Stimulated activated naive CD8-positive, alpha-beta T cell treated with anti-CD3 and anti-CD28 coated beads, Interleukin-15, amount 100 ng/mL, for 72 hours (primary cell): ENCODE data around the gene PRMT5.
A peak's percentile ranks its signal among the peaks of the same experiment; 100 is the strongest.
"Not testable (repeated sequence)": the region's sequence is repeated elsewhere in the genome, so short reads cannot be mapped to it uniquely, and the experiment has no call there.

Experiments
- ATAC-seq: fragments of 150-1000 bp; cut with Tn5 transposase; 2 replicates; pipeline ENCODE4 v1.10.0; 2021; ENCODE audit warnings: mild to moderate bottlenecking, moderate library complexity
- DNase-seq, 2 donors: peaks; one replicate each; pipeline ENCODE4 v3.0.0; 2021 to 2022
- H3K27ac Mint-ChIP-seq, 2 donors: one replicate each; pipeline ENCODE4 v1.8.0; 2022; ENCODE audit warnings: mild to moderate bottlenecking in 2 of 2, mixed read lengths in 2 of 2, moderate library complexity in 2 of 2
- H3K27me3 Mint-ChIP-seq: one replicate; pipeline ENCODE4 v1.8.0; 2022; ENCODE audit warnings: mixed read lengths
- H3K4me1 Mint-ChIP-seq: one replicate; pipeline ENCODE4 v1.8.0; 2022; ENCODE audit warnings: mild to moderate bottlenecking, mixed read lengths
- H3K4me3 Mint-ChIP-seq, 2 donors: one replicate each; pipeline ENCODE4 v1.8.0; 2022; ENCODE audit warnings: mild to moderate bottlenecking in 2 of 2, mixed read lengths in 2 of 2, moderate library complexity in 1 of 2
- H3K9me3 Mint-ChIP-seq, 2 donors: one replicate each; pipeline ENCODE4 v1.8.0; 2022; ENCODE audit warnings: mixed read lengths in 2 of 2

The PRMT5 gene

DNA sequence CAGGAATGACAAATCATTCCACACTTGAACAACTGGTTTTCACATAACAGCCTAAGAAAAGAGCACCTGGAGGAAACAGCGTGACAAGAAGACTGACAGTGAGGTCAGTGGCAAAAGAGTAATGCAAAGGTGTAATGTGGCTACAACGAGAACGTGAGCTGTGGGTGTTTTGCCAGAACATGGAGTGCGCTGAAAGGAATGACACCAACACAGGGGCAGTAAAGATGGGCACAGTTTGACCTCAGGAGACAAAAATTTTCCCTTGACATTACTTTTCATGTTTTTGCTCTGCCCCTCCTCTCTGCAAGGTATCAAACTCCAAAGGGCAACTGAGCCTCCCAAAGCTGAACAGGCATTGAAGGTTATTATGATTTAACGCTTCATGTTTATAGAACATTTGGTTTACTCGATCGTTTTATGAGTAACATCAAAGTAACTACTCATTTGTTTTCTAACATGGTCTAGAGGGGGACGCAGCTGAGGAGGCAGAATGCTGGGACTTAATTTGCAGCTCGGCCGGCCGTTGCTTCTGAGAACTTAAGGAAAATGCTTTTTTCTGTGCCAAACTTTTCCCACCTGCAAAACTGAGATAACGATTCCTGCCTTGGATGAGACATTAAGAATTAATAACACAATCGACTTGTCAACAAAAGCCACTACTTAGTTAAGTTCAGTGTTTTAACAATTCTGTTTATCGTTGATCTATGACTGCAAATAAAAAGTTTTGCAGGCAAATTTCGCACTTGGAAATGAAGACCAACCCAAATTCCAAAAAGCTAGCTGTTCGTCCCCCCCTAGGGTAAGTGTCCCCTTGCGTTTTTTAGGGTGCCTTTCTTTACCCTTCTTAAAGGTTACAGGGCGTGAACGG, 26.8 kb upstream of the PRMT5 start:
- ATAC-seq (no peak), DNase-seq (no peak)
- peak overlapping the region; percentile 97 to 98 for H3K4me3 Mint-ChIP-seq
- peak overlapping the region; percentile 92 to 97 for H3K27ac Mint-ChIP-seq
- H3K4me1 Mint-ChIP-seq: peaks cover 25% of the 10 kb centered on the region
- no peaks in the 10 kb centered on the region for H3K9me3 Mint-ChIP-seq
- H3K27me3 Mint-ChIP-seq: no peaks in the 10 kb centered on the region

DNA sequence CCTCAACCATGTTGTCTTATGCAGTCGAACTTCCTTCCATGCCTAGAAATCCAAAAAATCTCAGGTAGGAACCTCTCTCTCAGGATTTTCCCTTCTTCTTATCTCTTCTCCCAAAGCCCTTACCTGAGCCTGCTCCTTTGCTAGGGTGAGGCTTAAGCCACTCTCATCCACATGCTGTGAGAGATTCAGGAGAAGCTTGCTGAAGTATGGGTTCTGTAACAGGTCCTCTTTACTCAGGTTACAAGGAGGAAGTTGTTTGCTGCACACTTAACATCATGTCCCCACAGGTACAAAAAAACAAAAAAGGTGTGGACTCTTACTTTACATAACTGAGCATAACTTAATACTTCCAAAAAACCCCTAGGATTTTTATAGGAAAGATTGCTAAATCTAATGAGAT, 23.2 kb upstream of the PRMT5 start:
- DNase-seq (no peak), ATAC-seq (no peak)
- Mint-ChIP-seq H3K4me3 (no peak overlapping the region), H3K4me1 (peaks cover 17% of the 10 kb centered on the region), H3K27ac (no peak overlapping the region), H3K9me3 (no peaks in the 10 kb centered on the region), H3K27me3 (no peaks in the 10 kb centered on the region)

DNA sequence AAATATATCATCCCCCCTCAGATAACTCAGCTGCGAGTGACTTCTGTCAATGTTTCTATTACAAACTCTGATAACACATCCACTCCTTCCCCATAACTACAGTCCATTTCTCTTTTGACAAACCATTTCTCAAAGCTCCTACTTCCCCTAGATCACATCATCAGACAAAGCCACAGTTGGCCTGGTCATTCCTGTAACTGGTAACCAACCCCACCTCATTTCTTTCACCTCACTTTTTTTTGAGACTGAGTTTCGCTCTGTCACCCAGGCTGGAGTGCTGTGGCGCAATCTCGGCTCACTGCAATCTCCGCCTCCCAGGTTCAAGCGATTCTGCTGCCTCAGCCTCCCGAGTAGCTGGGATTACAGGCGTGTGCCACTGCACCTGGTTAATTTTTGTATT, 22.6 kb upstream of the PRMT5 start:
- H3K9me3 Mint-ChIP-seq, H3K4me3 Mint-ChIP-seq, H3K27me3 Mint-ChIP-seq, ATAC-seq, DNase-seq, H3K27ac Mint-ChIP-seq: not testable (repeated sequence)
- peaks cover 15% of the 10 kb centered on the region for H3K4me1 Mint-ChIP-seq

DNA sequence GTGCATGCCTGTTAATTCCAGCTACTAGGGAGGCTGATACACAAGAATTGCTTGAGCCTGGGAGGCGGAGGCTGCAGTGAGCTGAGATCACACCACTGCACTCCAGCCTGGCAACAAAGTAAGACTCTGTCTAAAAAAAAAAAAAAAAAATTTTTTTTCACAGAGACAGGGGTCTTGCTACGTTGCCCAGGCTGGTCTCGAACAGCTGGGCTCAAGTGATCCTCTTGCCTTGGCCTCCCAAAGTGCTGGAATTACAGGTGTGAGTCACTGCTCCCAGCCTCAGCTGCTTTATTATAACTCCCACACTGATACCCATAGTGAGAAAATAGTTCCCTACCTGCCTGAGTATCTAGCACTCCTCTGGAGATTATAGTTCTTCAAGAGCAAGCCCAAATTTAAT, 16.5 kb upstream of the PRMT5 start:
- Mint-ChIP-seq H3K4me3 (no peak overlapping the region), H3K27me3 (no peaks in the 10 kb centered on the region), H3K9me3 (no peaks in the 10 kb centered on the region), H3K4me1 (no peaks in the 10 kb centered on the region), H3K27ac (no peak overlapping the region)
- ATAC-seq (no peak), DNase-seq (no peak)

DNA sequence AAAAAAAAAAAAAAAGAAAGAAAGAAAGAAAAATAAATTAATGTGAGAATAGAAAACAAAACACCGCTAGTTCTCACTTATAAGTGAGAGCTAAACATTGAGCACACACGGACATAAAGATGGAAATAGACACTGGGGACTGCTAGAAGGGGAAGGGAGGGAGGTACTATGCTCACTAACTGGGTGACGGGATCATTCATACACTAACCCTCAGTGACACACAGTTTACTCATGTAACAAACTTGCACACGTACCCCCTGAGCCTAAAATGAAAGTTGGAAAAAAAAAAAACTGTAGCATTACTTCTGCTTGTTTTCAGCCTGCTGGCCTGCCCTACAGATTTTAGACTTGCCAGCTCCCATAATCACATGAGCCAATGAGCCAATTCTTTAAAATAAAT, 10.5 kb upstream of the PRMT5 start:
- H3K9me3 Mint-ChIP-seq: no peaks in the 10 kb centered on the region
- no peaks in the 10 kb centered on the region for H3K4me1 Mint-ChIP-seq
- ATAC-seq: no peak
- DNase-seq: no peak
- no peak overlapping the region for H3K4me3 Mint-ChIP-seq
- H3K27me3 Mint-ChIP-seq: no peaks in the 10 kb centered on the region
- H3K27ac Mint-ChIP-seq: no peak overlapping the region

DNA sequence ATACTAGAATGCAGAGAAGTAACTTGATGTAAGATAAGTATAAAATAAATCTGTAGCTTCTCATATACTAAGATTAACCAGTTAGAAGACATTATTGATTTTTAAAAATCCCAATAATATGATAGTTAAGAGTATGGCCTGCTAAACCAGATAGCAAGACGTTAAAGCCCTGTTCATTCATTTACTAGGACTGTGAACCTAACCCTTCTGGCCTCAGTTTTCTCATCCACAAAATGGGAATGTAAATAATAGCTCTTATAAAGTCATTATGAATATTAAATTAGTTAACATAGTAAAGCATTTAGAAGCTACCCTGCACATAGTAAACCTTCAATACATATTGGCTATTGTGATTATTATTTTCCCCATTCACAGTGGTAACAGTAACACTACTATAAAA, 6.0 kb upstream of the PRMT5 start:
- ATAC-seq (no peak), DNase-seq (no peak)
- Mint-ChIP-seq H3K27me3 (no peaks in the 10 kb centered on the region), H3K4me3 (no peak overlapping the region), H3K27ac (no peak overlapping the region), H3K4me1 (peaks cover 15% of the 10 kb centered on the region), H3K9me3 (no peaks in the 10 kb centered on the region)

DNA sequence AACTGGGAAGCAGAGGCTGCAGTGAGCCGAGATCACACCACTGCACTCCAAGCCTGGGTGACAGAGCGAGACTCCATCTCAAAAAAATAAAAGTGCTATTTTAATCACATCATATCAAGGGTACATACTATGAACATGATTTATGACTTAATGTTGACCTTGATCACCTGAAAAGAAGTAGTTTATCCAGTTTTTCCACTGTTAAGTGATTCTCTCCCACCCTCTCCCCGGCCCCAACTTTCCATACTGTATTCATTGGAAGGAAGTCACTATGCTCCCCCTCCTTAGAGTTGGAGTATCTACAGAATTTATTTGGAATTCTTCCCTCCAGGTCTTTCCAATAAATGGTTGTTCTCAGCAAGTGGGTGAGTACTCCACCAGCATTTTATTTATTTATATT, 3.0 kb upstream of the PRMT5 start:
- no peak for ATAC-seq
- Mint-ChIP-seq H3K4me3 (no peak overlapping the region), H3K27ac (no peak overlapping the region), H3K4me1 (peaks cover 30% of the 10 kb centered on the region), H3K27me3 (no peaks in the 10 kb centered on the region), H3K9me3 (no peaks in the 10 kb centered on the region)
- DNase-seq: no peak

DNA sequence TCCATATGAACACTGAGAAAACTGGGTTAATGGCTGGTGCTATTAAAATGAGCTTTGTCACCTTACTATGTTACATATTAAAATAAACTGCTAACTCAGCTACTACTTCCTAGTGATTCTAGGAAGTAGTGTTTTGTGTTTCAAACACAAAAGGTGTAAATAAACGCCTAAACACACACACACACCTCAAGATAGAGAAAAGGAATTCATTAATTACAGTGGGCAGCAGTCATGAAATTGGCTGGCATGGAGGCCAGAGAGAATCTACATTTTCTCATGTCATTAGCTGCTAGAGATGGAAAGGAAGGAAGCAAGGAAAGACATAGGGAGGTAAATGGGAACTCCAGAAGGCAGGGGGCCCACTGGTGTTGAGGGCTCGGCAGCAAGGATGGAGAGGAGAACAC, 787 bp upstream of the PRMT5 start:
- ATAC-seq (peak; percentile 5), DNase-seq (no peak)
- H3K4me3 Mint-ChIP-seq: no peak overlapping the region
- H3K27ac Mint-ChIP-seq: no peak overlapping the region
- peaks cover 46% of the 10 kb centered on the region for H3K4me1 Mint-ChIP-seq
- no peaks in the 10 kb centered on the region for H3K9me3 Mint-ChIP-seq
- no peaks in the 10 kb centered on the region for H3K27me3 Mint-ChIP-seq

DNA sequence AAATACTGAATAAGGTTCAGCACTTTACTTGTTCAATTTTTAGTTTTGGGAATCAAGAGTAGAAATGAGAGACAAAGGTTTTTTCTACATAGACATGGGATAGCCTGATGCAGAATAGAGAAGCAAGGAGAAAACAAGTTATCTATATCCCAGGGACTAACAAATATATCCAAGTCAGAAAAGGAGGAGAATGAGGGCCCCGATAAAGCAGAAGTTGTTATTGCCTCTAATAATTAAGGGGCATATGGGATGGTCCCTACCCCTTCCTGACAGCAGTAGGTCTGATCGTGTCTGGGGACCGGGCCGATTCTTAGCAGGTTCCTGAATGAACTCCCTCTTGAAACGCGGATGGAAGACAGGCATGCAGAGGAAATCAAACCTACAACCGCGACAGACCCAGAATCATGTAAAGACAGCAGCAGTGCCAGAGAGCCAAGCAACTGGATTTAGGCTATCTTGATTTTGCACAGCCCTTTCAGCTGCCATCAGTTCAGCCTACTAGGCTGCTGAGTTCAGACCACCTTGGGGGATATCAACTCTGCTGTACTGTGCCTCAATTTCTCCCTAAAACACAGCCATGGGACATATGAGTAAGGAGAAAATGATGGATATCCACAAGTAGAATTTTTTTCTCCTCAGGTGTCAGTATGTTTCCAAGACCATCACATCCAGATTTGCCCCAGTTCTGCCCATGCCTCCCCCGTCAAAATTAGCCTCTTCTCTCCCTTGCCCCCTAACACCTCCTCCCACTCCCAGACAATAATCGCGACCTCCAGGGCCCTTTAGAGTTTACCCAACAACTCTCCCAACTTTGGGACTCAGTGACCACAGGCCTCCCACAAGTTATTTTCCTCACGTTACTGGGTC, 706 bp downstream of the PRMT5 start:
- peak overlapping the region in 1 of 2 donors; percentile 73 for H3K27ac Mint-ChIP-seq
- H3K9me3 Mint-ChIP-seq: no peaks in the 10 kb centered on the region
- no peak overlapping the region for H3K4me3 Mint-ChIP-seq
- ATAC-seq (no peak), DNase-seq (no peak)
- H3K27me3 Mint-ChIP-seq: no peaks in the 10 kb centered on the region
- H3K4me1 Mint-ChIP-seq: peaks cover 46% of the 10 kb centered on the region

DNA sequence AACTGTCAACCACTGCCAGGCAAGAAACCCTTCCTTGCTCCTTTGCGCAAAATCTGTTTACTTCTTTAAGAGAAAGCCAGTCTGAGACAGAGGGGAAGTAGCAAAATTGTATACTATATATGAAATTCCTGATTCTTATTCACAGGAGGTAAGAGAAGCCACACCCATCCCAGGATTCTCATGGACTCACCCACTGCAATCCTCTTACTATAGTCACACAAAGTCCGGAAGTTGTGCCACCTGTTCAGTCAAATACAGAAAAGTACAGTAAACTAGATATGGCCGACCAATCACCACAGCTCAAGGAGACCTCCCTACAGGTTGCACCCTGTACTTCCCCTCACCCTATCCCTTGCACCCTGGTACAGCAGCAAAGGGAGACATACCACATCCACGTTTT, 2.9 kb downstream of the PRMT5 start:
- H3K27ac Mint-ChIP-seq: no peak overlapping the region
- no peak for DNase-seq
- ATAC-seq: no peak
- no peak overlapping the region for H3K4me3 Mint-ChIP-seq
- peaks cover 32% of the 10 kb centered on the region for H3K4me1 Mint-ChIP-seq
- H3K9me3 Mint-ChIP-seq: no peaks in the 10 kb centered on the region
- no peaks in the 10 kb centered on the region for H3K27me3 Mint-ChIP-seq

DNA sequence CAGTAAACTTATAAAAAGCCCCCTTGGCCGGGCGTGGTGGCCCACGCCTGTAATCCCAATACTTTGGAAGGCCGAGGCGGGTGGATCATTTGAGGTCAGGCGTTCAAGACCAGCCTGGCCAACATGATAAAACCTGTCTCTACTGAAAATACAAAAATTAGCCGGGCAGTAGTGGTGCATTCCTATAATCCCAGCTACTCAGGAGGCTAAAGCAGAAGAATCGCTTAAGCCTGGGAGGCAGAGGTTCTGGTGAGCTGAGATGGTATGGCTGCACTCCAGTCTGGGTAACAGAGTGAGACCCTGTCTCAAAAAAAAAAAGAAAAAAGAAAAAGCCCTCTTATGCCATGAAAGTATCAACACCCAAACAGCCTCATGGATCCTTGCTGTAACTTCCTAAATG, 3.7 kb downstream of the PRMT5 start:
- no peaks in the 10 kb centered on the region for H3K27me3 Mint-ChIP-seq
- no peak for DNase-seq
- no peak for ATAC-seq
- H3K27ac Mint-ChIP-seq: no peak overlapping the region
- H3K4me3 Mint-ChIP-seq: no peak overlapping the region
- no peaks in the 10 kb centered on the region for H3K9me3 Mint-ChIP-seq
- H3K4me1 Mint-ChIP-seq: peaks cover 37% of the 10 kb centered on the region

DNA sequence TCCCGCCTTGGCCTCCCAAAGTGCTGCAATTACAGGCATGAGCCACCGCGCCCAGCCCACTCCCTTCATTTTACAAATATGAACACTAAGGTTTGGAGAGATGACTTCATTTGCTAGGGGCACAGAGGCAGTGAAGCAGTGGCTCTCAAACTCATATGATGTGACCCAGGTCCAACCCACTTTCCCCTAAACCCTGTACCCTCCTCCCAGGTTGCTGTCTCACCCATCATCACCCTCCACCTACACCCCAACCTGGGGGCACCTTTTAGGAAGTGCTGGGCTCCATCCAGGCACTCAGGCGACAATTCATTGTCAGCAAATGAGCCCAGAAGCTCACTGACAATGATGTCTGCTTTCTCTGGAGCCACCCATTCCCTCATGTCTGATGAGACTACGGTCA, 5.4 kb downstream of the PRMT5 start:
- DNase-seq (no peak), ATAC-seq (no peak)
- H3K4me1 Mint-ChIP-seq: peaks cover 44% of the 10 kb centered on the region
- no peak overlapping the region for H3K27ac Mint-ChIP-seq
- no peak overlapping the region for H3K4me3 Mint-ChIP-seq
- H3K27me3 Mint-ChIP-seq: no peaks in the 10 kb centered on the region
- H3K9me3 Mint-ChIP-seq: no peaks in the 10 kb centered on the region

DNA sequence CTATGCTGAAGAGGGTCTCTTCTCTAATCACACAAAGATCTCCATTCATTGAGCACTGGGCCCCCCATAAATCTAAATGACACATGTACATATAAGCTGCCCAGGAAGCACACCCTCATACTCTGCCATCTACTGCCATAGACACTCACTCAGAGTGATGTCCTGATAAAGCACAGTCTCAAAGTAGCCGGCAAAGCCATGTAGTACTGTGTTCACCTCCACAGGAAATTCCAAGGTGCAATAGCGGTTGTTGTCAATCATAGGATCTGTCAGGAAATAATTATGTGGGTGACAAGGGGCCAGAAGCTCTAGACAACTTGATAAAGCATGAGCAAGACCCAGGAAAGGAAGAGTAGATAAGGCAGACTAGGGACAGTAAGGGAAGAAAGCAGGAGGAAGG, 6.9 kb downstream of the PRMT5 start:
- DNase-seq (no peak), ATAC-seq (no peak)
- Mint-ChIP-seq H3K27me3 (no peaks in the 10 kb centered on the region), H3K27ac (no peak overlapping the region), H3K4me3 (no peak overlapping the region), H3K4me1 (peaks cover 38% of the 10 kb centered on the region), H3K9me3 (no peaks in the 10 kb centered on the region)

DNA sequence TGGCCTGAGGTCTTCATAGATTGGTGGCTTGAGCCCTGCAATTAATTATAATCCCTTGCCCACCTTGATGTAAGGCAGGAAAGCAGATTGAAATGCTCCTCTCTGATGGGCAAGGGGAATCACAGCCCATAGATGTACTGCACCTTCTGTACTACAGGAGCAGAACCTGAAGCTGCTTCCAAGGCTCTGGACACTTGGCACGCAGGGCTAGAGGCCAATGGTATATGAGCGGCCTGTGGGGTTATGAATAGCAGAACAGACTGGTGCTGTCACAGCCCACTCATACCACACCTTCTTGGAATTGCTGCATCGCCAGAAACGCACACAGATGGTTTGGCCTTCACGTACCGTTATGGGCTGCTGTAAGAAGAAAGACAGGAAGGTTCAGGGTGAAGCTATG, 8.5 kb downstream of the PRMT5 start:
- Mint-ChIP-seq H3K27ac (no peak overlapping the region), H3K9me3 (no peaks in the 10 kb centered on the region), H3K4me3 (no peak overlapping the region), H3K4me1 (peaks cover 36% of the 10 kb centered on the region), H3K27me3 (no peaks in the 10 kb centered on the region)
- ATAC-seq (no peak), DNase-seq (no peak)

DNA sequence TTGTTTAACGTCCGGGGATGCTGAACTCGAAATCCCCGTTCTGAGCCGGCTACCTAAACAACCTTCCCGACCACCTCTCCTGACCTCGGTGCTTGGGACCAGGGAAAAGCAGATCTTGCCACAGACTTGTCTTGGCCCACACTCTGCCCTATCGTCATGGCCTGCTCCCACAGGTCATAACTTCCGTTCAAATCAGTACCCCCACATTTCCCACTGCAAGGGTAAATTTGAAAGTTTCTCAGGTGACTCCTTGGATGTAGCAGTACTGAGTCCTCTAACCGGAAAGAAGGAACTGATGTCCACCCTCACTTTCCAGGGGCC, 9.6 kb downstream of the PRMT5 start:
- Mint-ChIP-seq H3K27ac (peak overlapping the region; percentile 100), H3K9me3 (no peaks in the 10 kb centered on the region), H3K4me3 (peak overlapping the region; percentile 96 to 99), H3K4me1 (peaks cover 38% of the 10 kb centered on the region), H3K27me3 (no peaks in the 10 kb centered on the region)
- peak; percentile 18 for ATAC-seq
- DNase-seq: no peak

DNA sequence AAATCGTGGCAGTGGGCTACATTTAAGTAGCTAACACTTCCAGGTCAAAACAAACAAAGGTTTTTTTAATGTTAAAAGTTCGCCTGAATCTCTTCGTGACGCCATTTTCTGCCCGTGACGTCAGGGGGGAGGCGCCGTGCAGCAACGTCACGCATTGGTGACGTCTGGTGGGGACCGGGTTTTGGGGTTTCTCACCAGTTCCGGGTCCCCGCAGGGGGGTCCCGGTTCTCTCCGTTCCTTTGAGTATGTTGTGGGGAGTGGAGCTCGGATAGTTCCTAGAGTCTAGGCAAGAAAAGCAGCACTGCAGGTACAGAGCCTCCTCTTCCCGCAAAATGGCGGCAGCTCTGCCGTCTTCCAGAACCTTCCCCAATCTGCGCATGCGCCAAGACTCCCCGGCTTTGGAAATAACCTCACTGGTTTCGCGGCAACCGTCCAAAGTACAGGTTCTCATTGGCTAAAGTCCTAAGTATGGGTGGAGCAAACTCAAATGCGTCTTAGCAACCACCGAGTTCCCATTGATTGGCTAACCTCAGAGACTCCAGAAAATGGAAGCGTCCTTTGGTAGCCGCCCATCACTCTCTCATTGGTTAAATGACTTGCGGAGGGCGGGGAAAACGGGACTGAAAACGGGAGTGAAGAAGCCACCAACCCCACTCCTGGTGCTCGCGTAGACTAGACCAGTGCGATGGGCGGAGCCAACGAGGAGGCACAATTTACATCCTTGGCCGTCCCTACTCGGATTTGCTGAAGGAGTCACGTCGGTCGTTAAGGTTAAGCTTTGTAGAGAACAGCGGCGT, 10.2 kb downstream of the PRMT5 start, which contains the start of gene RBM23:
TSS of gene RBM23 (minus strand) at position 346 of the 797 bp plus-strand sequence.
- H3K4me3 Mint-ChIP-seq: peak within 1 kb of the TSS; percentile 96 to 99
- no peaks in the 10 kb centered on the region for H3K9me3 Mint-ChIP-seq
- ATAC-seq (peak; percentile 95), DNase-seq (peak; percentile 99 to 100)
- H3K27ac Mint-ChIP-seq: peak within 1 kb of the TSS; percentile 100
- peaks cover 38% of the 10 kb centered on the region for H3K4me1 Mint-ChIP-seq
- no peaks in the 10 kb centered on the region for H3K27me3 Mint-ChIP-seq
